H1 (cell line): ENCODE results near the gene CHTF8. TPM values are rescaled to one million over a fixed set of nuclear protein-coding genes. Genes with fewer than 3 reads are reported as not detected.

ENCODE experiments used
- CTCF ChIA-PET: fragments of 300-600 bp; sonication (Branson Sonifier 250); formaldehyde crosslinking; loops from one replicate; lab custom pipeline; 2021; ENCODE audit not compliant: partially characterized antibody; lab: Charles Lee
- POLR2A ChIA-PET: fragments of 300-600 bp; sonication (Branson Sonifier 250); formaldehyde crosslinking; loops from one replicate; lab custom pipeline; 2021; ENCODE audit warnings: inconsistent platforms; ENCODE audit not compliant: partially characterized antibody; lab: Charles Lee
- DNase-seq, 2 experiments: peaks; one replicate each; pipeline versions ENCODE4 v3.0.0 to v3.0.0-alpha.2; 2010 to 2022; ENCODE audit warnings: low spot score in 2 of 2, low read depth in 1 of 2, mixed read lengths in 1 of 2
- FAIRE-seq: peaks from 2 replicates; lab custom pipeline; 2011; peaks lifted over from hg19 to GRCh38; lab: Jason Lieb, UNC
- H2AFZ ChIP-seq: 2 replicates; pipeline ENCODE4 v1.8.1; 2012; ENCODE audit warnings: low read length, inconsistent platforms
- H2AK5ac ChIP-seq: 2 replicates; pipeline ENCODE4 v1.6.1; 2013; ENCODE audit warnings: low read depth, low read length
- H2BK120ac ChIP-seq: replicated peaks from 2 replicates; pipeline ENCODE3; 2013; ENCODE audit warnings: low read depth, low read length, inconsistent platforms
- H2BK12ac ChIP-seq: 2 replicates; pipeline ENCODE4 v1.6.1; 2013; ENCODE audit warnings: low read depth, low read length
- H2BK15ac ChIP-seq: 2 replicates; pipeline ENCODE4 v1.6.1; 2013; ENCODE audit warnings: low read length
- H2BK20ac ChIP-seq: 2 replicates; pipeline ENCODE4 v1.6.1; 2013; ENCODE audit warnings: low read length
- H2BK5ac ChIP-seq: 2 replicates; pipeline ENCODE4 v1.6.1; 2013; ENCODE audit warnings: low read depth, low read length
- H3K14ac ChIP-seq: 2 replicates; pipeline ENCODE4 v1.6.1; 2013; ENCODE audit warnings: inconsistent platforms; ENCODE audit not compliant: insufficient read length
- H3K18ac ChIP-seq: 2 replicates; pipeline ENCODE4 v1.6.1; 2013; ENCODE audit warnings: low read length; ENCODE audit errors: extremely low read depth
- H3K23ac ChIP-seq: 2 replicates; pipeline ENCODE4 v1.6.1; 2013; ENCODE audit warnings: inconsistent platforms; ENCODE audit not compliant: insufficient read length
- H3K23me2 ChIP-seq: 2 replicates; pipeline ENCODE4 v1.6.1; 2013; ENCODE audit warnings: low read depth, low read length
- H3K27ac ChIP-seq: 2 replicates; pipeline ENCODE4 v1.6.1; 2011; ENCODE audit warnings: low read depth, low read length, inconsistent platforms
- H3K27me3 ChIP-seq, 4 experiments: replicated peaks in 1 of 4; 1 replicate in 1 of 4; 2 replicates in 3 of 4; pipeline versions ENCODE4 v1.6.1 to v1.8.1; 2011 to 2013; ENCODE audit warnings: low read length in 3 of 4, mild to moderate bottlenecking in 3 of 4, inconsistent platforms in 2 of 4, mixed read lengths in 2 of 4, moderate library complexity in 1 of 4; ENCODE audit not compliant: control insufficient read depth in 3 of 4, insufficient read depth in 3 of 4; ENCODE audit errors: extremely low read depth in 1 of 4
- H3K36me3 ChIP-seq, 4 experiments: 2 replicates each; pipeline versions ENCODE4 v1.6.1 to v1.8.1; 2011 to 2013; ENCODE audit warnings: mild to moderate bottlenecking in 4 of 4, low read length in 3 of 4, moderate library complexity in 2 of 4, control low read depth in 1 of 4, inconsistent platforms in 1 of 4; ENCODE audit not compliant: insufficient read depth in 4 of 4, control insufficient read depth in 2 of 4
- H3K4ac ChIP-seq: replicated peaks from 2 replicates; pipeline ENCODE3; 2013; ENCODE audit warnings: low read length, low read depth, mixed read lengths, inconsistent platforms; ENCODE audit not compliant: insufficient read length
- H3K4me1 ChIP-seq, 4 experiments: replicated peaks in 1 of 4; 1 replicate in 1 of 4; 2 replicates in 3 of 4; pipeline versions ENCODE4 v1.6.1 to v1.8.1; 2011 to 2013; ENCODE audit warnings: low read length in 3 of 4, inconsistent platforms in 2 of 4, mixed read lengths in 1 of 4; ENCODE audit not compliant: insufficient read depth in 4 of 4, control insufficient read depth in 3 of 4
- H3K4me2 ChIP-seq, 2 experiments: 2 replicates each; pipeline versions ENCODE4 v1.6.1 to v1.8.1; 2011 to 2013; ENCODE audit warnings: low read depth in 2 of 2, low read length in 2 of 2, control low read depth in 1 of 2, inconsistent platforms in 1 of 2, mild to moderate bottlenecking in 1 of 2; ENCODE audit not compliant: insufficient read depth in 1 of 2
- H3K4me3 ChIP-seq, 4 experiments: fragments of 200-600, 300-600 bp in 1 of 4; sonication (generic), shearing (Covaris generic), sonication (Bioruptor Twin) in 1 of 4; 2 replicates each; pipeline versions ENCODE4 v1.5.1 to v1.8.1; 2011 to 2016; ENCODE audit warnings: low read length in 4 of 4, low read depth in 3 of 4, control low read depth in 2 of 4, inconsistent platforms in 2 of 4, mild to moderate bottlenecking in 2 of 4, mixed read lengths in 1 of 4, moderate library complexity in 1 of 4; ENCODE audit not compliant: insufficient read depth in 2 of 4; ENCODE audit errors: extremely low read depth in 1 of 4
- H3K56ac ChIP-seq: replicated peaks from 2 replicates; pipeline ENCODE3; 2013; ENCODE audit warnings: low read depth, mild to moderate bottlenecking, mixed read lengths, low read length, inconsistent platforms; ENCODE audit not compliant: insufficient read length
- H3K79me1 ChIP-seq: 2 replicates; pipeline ENCODE4 v1.6.1; 2013; ENCODE audit warnings: low read depth, low read length, control low read depth
- H3K79me2 ChIP-seq, 2 experiments: 2 replicates each; pipeline versions ENCODE4 v1.6.1 to v1.8.1; 2012 to 2013; ENCODE audit warnings: low read length in 2 of 2, mild to moderate bottlenecking in 2 of 2, inconsistent platforms in 1 of 2; ENCODE audit not compliant: insufficient read depth in 2 of 2, control insufficient read depth in 1 of 2
- H3K9ac ChIP-seq, 4 experiments: replicated peaks in 1 of 4; 1 replicate in 1 of 4; 2 replicates in 3 of 4; pipeline versions ENCODE4 v1.6.1 to v1.8.1; 2011 to 2013; ENCODE audit warnings: low read depth in 3 of 4, low read length in 3 of 4, control low read depth in 2 of 4, mild to moderate bottlenecking in 2 of 4, moderate library complexity in 2 of 4, inconsistent platforms in 1 of 4; ENCODE audit errors: extremely low read depth in 1 of 4
- H3K9me3 ChIP-seq, 2 experiments: 2 replicates each; pipeline versions ENCODE4 v1.6.1 to v1.8.1; 2012 to 2013; ENCODE audit warnings: mild to moderate bottlenecking in 2 of 2, moderate library complexity in 2 of 2, control low read depth in 1 of 2, inconsistent platforms in 1 of 2, low read depth in 1 of 2, low read length in 1 of 2, mixed read lengths in 1 of 2; ENCODE audit not compliant: insufficient read depth in 2 of 2
- H4K20me1 ChIP-seq, 2 experiments: replicated peaks in 1 of 2; 2 replicates each; pipeline versions ENCODE3 to v1.8.1; 2011 to 2013; ENCODE audit warnings: inconsistent platforms in 2 of 2, low read length in 2 of 2, mild to moderate bottlenecking in 1 of 2; ENCODE audit not compliant: insufficient read depth in 2 of 2, control insufficient read depth in 1 of 2
- H4K5ac ChIP-seq: 2 replicates; pipeline ENCODE4 v1.6.1; 2013; ENCODE audit warnings: low read length, low read depth, mixed read lengths, inconsistent platforms; ENCODE audit not compliant: insufficient read length
- H4K8ac ChIP-seq: 2 replicates; pipeline ENCODE4 v1.8.0; 2013; ENCODE audit warnings: mild to moderate bottlenecking, moderate library complexity, low read length, inconsistent platforms; ENCODE audit not compliant: insufficient read depth; ENCODE audit errors: extremely low read depth
- H4K91ac ChIP-seq: replicated peaks from 2 replicates; pipeline ENCODE3; 2013; ENCODE audit warnings: low read length, mixed read lengths, inconsistent platforms; ENCODE audit not compliant: insufficient read length
- BACH1 ChIP-seq: IDR thresholded peaks from 2 replicates; pipeline ENCODE4 v1.6.1; 2012; ENCODE audit warnings: low read length, improper control_type of control experiment
- CTBP2 ChIP-seq: IDR thresholded peaks from 2 replicates; pipeline ENCODE4 v1.7.0; 2011; ENCODE audit warnings: borderline replicate concordance, mild to moderate bottlenecking, moderate library complexity, mixed read lengths, low read length; ENCODE audit not compliant: insufficient read depth, insufficient read length
- CTCF ChIP-seq, 3 experiments: IDR thresholded peaks; 1 replicate in 2 of 3; 2 replicates in 1 of 3; pipeline versions ENCODE4 v1.5.1 to v1.6.1; 2011; ENCODE audit warnings: low read length in 3 of 3, mild to moderate bottlenecking in 3 of 3, inconsistent platforms in 2 of 3, low read depth in 1 of 3, moderate library complexity in 1 of 3; ENCODE audit not compliant: insufficient read depth in 1 of 3; ENCODE audit errors: control extremely low read depth in 1 of 3
- PHF8 ChIP-seq: fragments of 200-600 bp; sonication (generic); conservative IDR thresholded peaks from 2 replicates; pipeline ENCODE4 v1.7.1; 2012; ENCODE audit warnings: low read depth, mild to moderate bottlenecking, inconsistent platforms, low read length, moderate library complexity
- RFX5 ChIP-seq: IDR thresholded peaks from 2 replicates; pipeline ENCODE4 v1.6.1; 2011; ENCODE audit warnings: low read depth, low read length, improper control_type of control experiment, borderline replicate concordance
- TAF7 ChIP-seq: optimal IDR thresholded peaks from 2 replicates; pipeline ENCODE3; 2011; ENCODE audit warnings: low read depth, mild to moderate bottlenecking, inconsistent platforms, low read length, moderate library complexity, borderline replicate concordance
- WGBS, 2 experiments: shearing (Covaris generic) in 1 of 2; methylation state at CpG; one replicate each; pipeline versions ENCODE4 v1.1.6 to v1.1.7; 2013 to 2015; ENCODE audit warnings: low lambda C conversion rate in 2 of 2, mixed read lengths in 2 of 2, inconsistent platforms in 1 of 2, low coverage in 1 of 2, missing lambda C conversion rate in 1 of 2; ENCODE audit not compliant: insufficient replicate concordance in 2 of 2, insufficient coverage in 1 of 2, insufficient read length in 1 of 2; ENCODE audit errors: extremely low coverage in 1 of 2, missing lambda C conversion rate in 1 of 2; 5-methylcytosine and 5-hydroxymethylcytosine counted together
- polyA plus RNA-seq, 7 experiments: library from polyadenylated mRNA; depleted of rRNA in 3 of 7; stranded (reverse) in 5 of 7; unstranded in 2 of 7; fragments of >200 nt in 5 of 7; fragments of 200-250 nt in 2 of 7; gene quantifications; 1 replicate in 5 of 7; 2 replicates in 1 of 7; 4 replicates in 1 of 7; pipeline versions ENCODE4 v1.2.1 to v1.2.3, GENCODE V29; 2011 to 2013; ENCODE audit warnings: missing spikeins in 2 of 7, mixed read lengths in 2 of 7
- total RNA-seq: library from RNA; stranded (reverse); fragmentation: NEBNext Ultra II Directional; extraction: Animal tissue kit (Norgen Biotek cat#: 25700); gene quantifications from 2 replicates; pipeline ENCODE4 v1.2.1, GENCODE V29; 2021

Gene CHTF8
- total and polyA plus RNA-seq, 2 of the 8 experiments (the other 6 are each of a cell fraction or from before 2014, with no cell fraction given), result 114 to 138 TPM

DNA sequence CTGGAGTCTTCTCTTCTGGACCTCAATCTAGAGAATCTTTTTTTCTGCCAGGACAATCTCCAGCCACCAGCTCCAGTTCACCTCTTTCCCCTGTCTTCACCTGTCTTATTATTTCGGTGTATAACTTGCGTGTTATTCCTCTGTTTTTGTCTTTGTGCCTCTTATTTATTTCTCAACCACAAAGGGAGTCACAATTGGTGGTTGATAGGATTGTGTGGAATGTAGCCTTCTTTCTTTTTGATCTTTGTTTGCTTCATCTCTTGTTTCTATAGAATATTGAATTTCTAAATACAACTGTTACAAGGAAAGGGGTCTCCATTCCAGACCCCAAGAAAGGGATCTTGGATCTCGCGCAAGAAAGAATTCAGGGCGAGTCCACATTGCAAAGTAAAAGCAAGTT, 62.9 kb downstream of the CHTF8 start:
- no peak for FAIRE-seq
- H3K4me2 ChIP-seq, result no peak overlapping the region
- ChIA-PET CTCF (interaction anchor here (0.6 to 1.5 kb wide), 2 partner anchors 80 to 85 kb away, joined by 3 read pairs; no protein-coding TSS in a partner anchor), POLR2A (no interaction called here)
- no peak overlapping the region for H3K23ac ChIP-seq
- H3K56ac ChIP-seq, result no peak overlapping the region
- no peaks in the 10 kb centered on the region for H4K20me1 ChIP-seq
- no peak overlapping the region for H3K14ac ChIP-seq
- no peak overlapping the region for H4K91ac ChIP-seq
- no peaks in the 10 kb centered on the region for H3K27me3 ChIP-seq
- H2BK5ac ChIP-seq, result no peak overlapping the region; the same call in 1 of the 2 replicates
- H3K23me2 ChIP-seq, result peaks cover 3% of the 10 kb centered on the region; the same call in 1 of the 2 replicates
- no peak overlapping the region for H4K5ac ChIP-seq
- H2AFZ ChIP-seq, result no peak overlapping the region
- H3K27ac ChIP-seq, result no peak overlapping the region
- no peak overlapping the region for H4K8ac ChIP-seq
- H3K4me3 ChIP-seq, result no peak overlapping the region
- H3K36me3 ChIP-seq, result no peaks in the 10 kb centered on the region
- H3K79me2 ChIP-seq, result no peaks in the 10 kb centered on the region
- no peak overlapping the region for H2BK20ac ChIP-seq
- no peak overlapping the region for H2BK12ac ChIP-seq
- no peak overlapping the region for H3K4ac ChIP-seq
- TF ChIP-seq PHF8, result no peak
- no peak for TF ChIP-seq CTCF (IDR thresholded peaks at IDR 0.05; ENCODE audit: control extremely low read depth in 1 of 3, insufficient read depth in 1 of 3, low read depth in 1 of 3, low read length in 3 of 3)
- TF ChIP-seq RFX5, result no peak
- TF ChIP-seq BACH1, result no peak
- TF ChIP-seq CTBP2, result no peak
- TF ChIP-seq TAF7, result no peak
- H3K79me1 ChIP-seq, result no peaks in the 10 kb centered on the region
- H3K9me3 ChIP-seq, result no peaks in the 10 kb centered on the region
- 0 out of 2 replicates have a peak overlapping the region, but pooled peaks have one; percentile 10 for H3K18ac ChIP-seq
- 96% methylated on average over 5 of the region's 5 CpGs; no CpG with 5 or more reads in 1 of the 2 experiments for WGBS, 2 experiments
- H2AK5ac ChIP-seq, result no peak overlapping the region
- no peak overlapping the region for H3K9ac ChIP-seq
- DNase-seq, result no peak
- peaks cover 7 to 24% (median 23%) of the 10 kb centered on the region in 4 experiments for H3K4me1 ChIP-seq
- no peak overlapping the region for H2BK120ac ChIP-seq
- no peak overlapping the region for H2BK15ac ChIP-seq
